ENCODE results near the gene MOK. TPM values are rescaled to one million over a fixed set of nuclear protein-coding genes. Genes with fewer than 3 reads are reported as not detected.

The MOK gene
- total and polyA plus RNA-seq, 2 of the 4 experiments (the other 2 are of a cell fraction): 16.8 to 48.5 TPM

- TF ChIP-seq MAZ (IDR thresholded peaks at IDR 0.05; ENCODE audit: borderline replicate concordance, low read depth, low read length) (no peak), NFE2L2 (IDR thresholded peaks at IDR 0.05; ENCODE audit: low read depth, low read length) (no peak), BHLHE40 (IDR thresholded peaks at IDR 0.05; ENCODE audit: low read depth, low read length) (no peak), POLR2A (IDR thresholded peaks at IDR 0.05; ENCODE audit: low read depth, low read length) (no peak), RAD21 (IDR thresholded peaks at IDR 0.05; ENCODE audit: low read length) (no peak)
These were observed 109.5 kb downstream of the MOK start (continued) for GRCh38 chr14:102195446-102195845.

- H2BK120ac ChIP-seq (ENCODE audit: low read depth, low read length): no peak overlapping the region
- H3K56ac ChIP-seq (ENCODE audit: extremely low read depth, insufficient read depth, low read length): no peak overlapping the region
- peaks cover 54 to 85% of the 10 kb centered on the region in 2 experiments for H3K79me1 ChIP-seq (ENCODE audit: low read depth in 1 of 2, low read length in 2 of 2)
- in situ Hi-C loops (cut with MboI; ENCODE audit: low sequenced_read_pairs): no loop called here
- H2AFZ ChIP-seq (replicated peaks; ENCODE audit: low read length, poor library complexity): no peak overlapping the region
- H3K4me3 ChIP-seq (ENCODE audit: insufficient read depth, low read depth, low read length): no peak overlapping the region
- no peak overlapping the region for H2BK15ac ChIP-seq (ENCODE audit: low read depth, low read length)
- no peak overlapping the region for H3K14ac ChIP-seq (replicated peaks; ENCODE audit: low read depth, low read length)
- H3K36me3 ChIP-seq (ENCODE audit: control insufficient read depth, insufficient read depth, low read length): peaks cover 15% of the 10 kb centered on the region
- peaks cover 34% of the 10 kb centered on the region for H3K9me1 ChIP-seq (ENCODE audit: insufficient read depth, low read length)
- no peak overlapping the region for H2BK20ac ChIP-seq (ENCODE audit: low read depth, low read length)
- intact Hi-C loops (cut with micrococcal nuclease): loop anchor here (5.0 kb wide), 1 partner anchor 38 kb away; no protein-coding TSS in a partner anchor
- WGBS, 2 experiments (ENCODE audit: extremely low coverage in 2 of 2, insufficient read length in 1 of 2): no CpG with 5 or more reads among the region's 4 CpGs
- DNase-seq (no peak), ATAC-seq (ENCODE audit: low read depth) (no peak)
- no TSS peak for BruUV-seq (replicated peaks)
- no peaks in the 10 kb centered on the region for H3K27me3 ChIP-seq (ENCODE audit: control insufficient read depth, insufficient read depth, low read length)
- no peak overlapping the region for H4K91ac ChIP-seq (ENCODE audit: insufficient read depth, low read depth, low read length)
- H4K20me1 ChIP-seq (ENCODE audit: insufficient read depth, low read length): peaks cover 46% of the 10 kb centered on the region
- no peak overlapping the region for H2BK5ac ChIP-seq (ENCODE audit: low read depth, low read length, poor library complexity, severe bottlenecking)
- H2AK5ac ChIP-seq (ENCODE audit: low read depth, low read length): no peak overlapping the region
- TF ChIP-seq MAFK (IDR thresholded peaks at IDR 0.05; ENCODE audit: low read depth, low read length) (no peak), BHLHE40 (IDR thresholded peaks at IDR 0.05; ENCODE audit: low read depth, low read length) (no peak), CEBPB (IDR thresholded peaks at IDR 0.05; ENCODE audit: low read depth, low read length) (no peak), CTCF (conservative IDR thresholded peaks at IDR 0.05; ENCODE audit: low read depth, low read length) (no peak), RFX5 (IDR thresholded peaks at IDR 0.05; ENCODE audit: low read depth, low read length) (no peak), POLR2A (IDR thresholded peaks at IDR 0.05; ENCODE audit: low read depth, low read length) (no peak), CHD1 (IDR thresholded peaks at IDR 0.05; ENCODE audit: low read depth, low read length) (no peak), FOS (IDR thresholded peaks at IDR 0.05; ENCODE audit: low read depth, low read length) (no peak), NFE2L2 (IDR thresholded peaks at IDR 0.05; ENCODE audit: low read depth, low read length) (no peak)
- no peak overlapping the region for H3K27ac ChIP-seq (ENCODE audit: insufficient read depth, low read length)
- H3K9ac ChIP-seq (ENCODE audit: low read depth, low read length): no peak overlapping the region
- ChIA-PET CTCF (no interaction called here), POLR2A (ENCODE audit: unreplicated experiment) (no interaction called here)
- dilution Hi-C loops (cut with HindIII; ENCODE audit: low sequenced_read_pairs, unreplicated experiment): no loop called here
- no peak overlapping the region for H4K8ac ChIP-seq (ENCODE audit: low read depth in 2 of 2, low read length in 2 of 2)
- H3K4me2 ChIP-seq (ENCODE audit: low read depth, low read length): no peak overlapping the region
- H3K4ac ChIP-seq (ENCODE audit: low read depth, low read length): no peak overlapping the region
- H4K5ac ChIP-seq (ENCODE audit: low read depth, low read length): no peak overlapping the region
- H2AK9ac ChIP-seq (replicated peaks; ENCODE audit: low read depth, low read length, poor library complexity): no peak overlapping the region
- H3K4me1 ChIP-seq (ENCODE audit: control insufficient read depth, insufficient read depth, low read length): peaks cover 9% of the 10 kb centered on the region
- H3K23ac ChIP-seq (ENCODE audit: low read depth, low read length): no peak overlapping the region
- H3K18ac ChIP-seq (ENCODE audit: low read depth, low read length): no peak overlapping the region
- no peaks in the 10 kb centered on the region for H3K9me3 ChIP-seq (ENCODE audit: control insufficient read depth, insufficient read depth, low read length)
These were observed 110.1 kb downstream of the MOK start for GRCh38 chr14:102194856-102195255.
